A549 (cell line): ENCODE measurements around the gene NAPA. TPM values are rescaled to one million over a fixed set of nuclear protein-coding genes. Genes with fewer than 3 reads are reported as not detected.

ENCODE experiments used
- ATAC-seq, 2 experiments: fragments of 200-7000 bp in 1 of 2; fragments of >200 bp in 1 of 2; cut with Nextera tagmentation in 1 of 2; cut with Tn5 transposase in 1 of 2; 3 replicates each; pipeline versions ENCODE4 v1.8.0 to v1.9.1; 2018 to 2020; ENCODE audit warnings: mild to moderate bottlenecking in 1 of 2, moderate library complexity in 1 of 2
- CTCF ChIA-PET: fragments of 300-600 bp; sonication (Branson Sonifier 250); formaldehyde crosslinking; extraction: SDS; loops from one replicate; lab custom pipeline; 2021; ENCODE audit warnings: antibody characterized with exemption, inconsistent platforms; lab: Yijun Ruan, JAX
- POLR2A ChIA-PET: fragments of 350-600 bp; formaldehyde crosslinking; extraction: SDS; loops from one replicate; lab custom pipeline; 2021; ENCODE audit warnings: antibody characterized with exemption, inconsistent platforms; lab: Yijun Ruan, JAX
- DNase-seq, 2 experiments: peaks; one replicate each; pipeline versions ENCODE4 v3.0.0 to v3.0.0-alpha.2; 2011 to 2016; ENCODE audit warnings: low read depth in 1 of 2, low spot score in 1 of 2
- FAIRE-seq: peaks from 2 replicates; lab custom pipeline; 2011; peaks lifted over from hg19 to GRCh38; lab: Jason Lieb, UNC
- H3K27ac ChIP-seq, 2 experiments: fragments of >200 bp; sonication (Bioruptor Twin); formaldehyde crosslinking; 3 replicates each; pipeline ENCODE4 v1.5.1; 2016 to 2017
- H3K4me1 ChIP-seq: fragments of >200 bp; sonication (Bioruptor Twin); formaldehyde crosslinking; 3 replicates; pipeline ENCODE4 v1.6.1; 2016
- H3K4me2 ChIP-seq: fragments of >200 bp; sonication (Bioruptor Twin); formaldehyde crosslinking; 3 replicates; pipeline ENCODE4 v1.6.1; 2016
- H3K4me3 ChIP-seq: fragments of >200 bp; sonication (Bioruptor Twin); formaldehyde crosslinking; 3 replicates; pipeline ENCODE4 v1.5.1; 2016
- H3K9me3 ChIP-seq: fragments of >200 bp; sonication (Bioruptor Twin); formaldehyde crosslinking; 3 replicates; pipeline ENCODE4 v1.6.1; 2016
- BHLHE40 ChIP-seq: IDR thresholded peaks from 2 replicates; pipeline ENCODE4 v1.6.1; 2012; ENCODE audit warnings: low read depth, low read length, inconsistent platforms
- CHD4 ChIP-seq: fragments of 200-600 bp; sonication (generic); IDR thresholded peaks from 2 replicates; pipeline ENCODE4 v1.6.1; 2016; ENCODE audit warnings: antibody characterized with exemption, mild to moderate bottlenecking, borderline replicate concordance
- CTCF ChIP-seq: fragments of >200 bp; sonication (Bioruptor Twin); formaldehyde crosslinking; IDR thresholded peaks from 3 replicates; pipeline ENCODE4 v1.5.1; 2016
- EHF ChIP-seq: fragments of 250-450 bp; sonication (Bioruptor Pico); IDR thresholded peaks from 2 replicates; pipeline ENCODE4 v1.5.0; 2020; ENCODE audit warnings: mild to moderate bottlenecking
- EHMT2 ChIP-seq: fragments of 200-600 bp; sonication (generic); IDR thresholded peaks from 2 replicates; pipeline ENCODE4 v1.6.1; 2016; ENCODE audit warnings: antibody characterized with exemption, low read depth, mild to moderate bottlenecking, moderate library complexity
- EP300 ChIP-seq, 2 experiments: fragments of >200 bp; sonication (Bioruptor Twin); formaldehyde crosslinking; IDR thresholded peaks; 2 replicates in 1 of 2; 3 replicates in 1 of 2; pipeline ENCODE4 v1.6.1; 2016 to 2017
- FOSL2 ChIP-seq, 2 experiments: fragments of 450-650 bp in 1 of 2; fragments of >200 bp in 1 of 2; sonication (Bioruptor Twin) in 1 of 2; formaldehyde crosslinking; IDR thresholded peaks; 2 replicates each; pipeline versions ENCODE4 v1.5.0 to v1.6.1; 2016 to 2020; ENCODE audit warnings: mild to moderate bottlenecking in 1 of 2, moderate library complexity in 1 of 2
- HEYL ChIP-seq: fragments of 250-450 bp; sonication (Bioruptor Pico); IDR thresholded peaks from 2 replicates; pipeline ENCODE4 v1.8.0; 2021; ENCODE audit warnings: mild to moderate bottlenecking, moderate library complexity
- HOXA7 ChIP-seq: fragments of 250-450 bp; sonication (Bioruptor Pico); IDR thresholded peaks from 2 replicates; pipeline ENCODE4 v1.5.0; 2020; ENCODE audit warnings: mild to moderate bottlenecking, moderate library complexity
- KDM5A ChIP-seq: fragments of 200-600 bp; sonication (generic); IDR thresholded peaks from 2 replicates; pipeline ENCODE4 v1.6.1; 2016; ENCODE audit warnings: antibody characterized with exemption, mild to moderate bottlenecking
- MAFK ChIP-seq: fragments of 450-650 bp; IDR thresholded peaks from 2 replicates; pipeline ENCODE4 v1.6.1; 2014; ENCODE audit not compliant: partially characterized antibody
- MYC ChIP-seq: IDR thresholded peaks from 2 replicates; pipeline ENCODE4 v1.6.1; 2012; ENCODE audit warnings: mild to moderate bottlenecking, inconsistent platforms, low read length, improper control_type of control experiment, borderline replicate concordance
- NPAS2 ChIP-seq: fragments of 250-450 bp; sonication (Bioruptor Pico); IDR thresholded peaks from 2 replicates; pipeline ENCODE4 v1.8.0; 2022; ENCODE audit warnings: mild to moderate bottlenecking, moderate library complexity, borderline replicate concordance
- RAD21 ChIP-seq, 2 experiments: fragments of >200 bp in 1 of 2; sonication (Bioruptor Twin) in 1 of 2; formaldehyde crosslinking in 1 of 2; IDR thresholded peaks in 1 of 2; conservative IDR thresholded peaks in 1 of 2; 2 replicates in 1 of 2; 3 replicates in 1 of 2; pipeline ENCODE4 v1.6.1; 2012 to 2018; ENCODE audit warnings: inconsistent platforms in 1 of 2
- RCOR1 ChIP-seq: fragments of 150-350 bp; IDR thresholded peaks from 2 replicates; pipeline ENCODE4 v1.6.1; 2014; ENCODE audit warnings: antibody characterized with exemption, low read length, low read depth
- RFX5 ChIP-seq: fragments of 450-650 bp; IDR thresholded peaks from 2 replicates; pipeline ENCODE4 v1.7.1; 2014; ENCODE audit warnings: antibody characterized with exemption, mild to moderate bottlenecking, moderate library complexity
- RNF2 ChIP-seq: fragments of 200-600 bp; sonication (generic); IDR thresholded peaks from 2 replicates; pipeline ENCODE4 v1.6.1; 2016; ENCODE audit warnings: low read depth, mild to moderate bottlenecking, antibody characterized with exemption, moderate library complexity, borderline replicate concordance
- SREBF2 ChIP-seq: fragments of 450-650 bp; IDR thresholded peaks from 2 replicates; pipeline ENCODE4 v1.6.1; 2014; ENCODE audit warnings: mild to moderate bottlenecking, moderate library complexity
- USF2 ChIP-seq: fragments of 450-650 bp; IDR thresholded peaks from 2 replicates; pipeline ENCODE4 v1.6.1; 2014; ENCODE audit warnings: antibody characterized with exemption
- ZSCAN20 ChIP-seq: fragments of 250-450 bp; sonication (Bioruptor Pico); IDR thresholded peaks from 2 replicates; pipeline ENCODE4 v1.8.0; 2022; ENCODE audit warnings: mild to moderate bottlenecking, moderate library complexity
- WGBS: methylation state at CpG from one replicate; pipeline ENCODE4 v1.1.6; 2017; ENCODE audit errors: missing lambda C conversion rate; 5-methylcytosine and 5-hydroxymethylcytosine counted together
- polyA plus RNA-seq, 4 experiments: library from polyadenylated mRNA; depleted of rRNA in 3 of 4; stranded (reverse); fragments of >200 nt; fragmentation: RNase III in 1 of 4; extraction: RNeasy Plus Mini Kit Qiagen cat#74134 plus additional on column Dnase treatment in 1 of 4; gene quantifications; 2 replicates in 3 of 4; 3 replicates in 1 of 4; pipeline ENCODE4 v1.2.3, GENCODE V29; 2011 to 2017
- TF ChIP-seq, protein P1 (sequence below): fragments of 250-450 bp; sonication (Bioruptor Pico); IDR thresholded peaks from 2 replicates; pipeline ENCODE4 v1.5.0; 2021; ENCODE audit warnings: mild to moderate bottlenecking, moderate library complexity, borderline replicate concordance
- TF ChIP-seq, protein P2 (sequence below): fragments of >200 bp; sonication (Bioruptor Twin); formaldehyde crosslinking; IDR thresholded peaks from 3 replicates; pipeline ENCODE4 v1.6.1; 2016

Gene NAPA
- polyA plus RNA-seq, 2 of the 4 experiments (the other 2 are of a cell fraction): 69.6 to 101 TPM

DNA sequence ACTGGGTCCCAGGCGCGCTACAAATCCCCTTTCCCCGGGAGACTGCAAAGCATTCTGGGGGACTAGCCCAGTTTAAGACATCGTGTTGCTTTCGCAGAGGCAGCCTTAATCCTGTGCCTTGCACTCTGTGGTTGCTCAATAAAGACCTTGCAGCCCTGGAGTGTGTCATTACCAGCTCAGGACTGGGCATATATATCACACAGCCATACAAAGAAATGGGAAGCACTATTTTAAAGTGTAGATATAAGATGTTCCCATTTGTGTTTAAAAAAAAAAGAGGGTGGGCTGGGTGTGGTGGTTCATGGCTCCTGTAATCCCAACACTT lies 11.1 kb downstream of the NAPA start:
- WGBS: 76% methylated on average over 5 of the region's 5 CpGs
- CTCF ChIA-PET: interaction anchor here (1.4 to 4.4 kb wide), 4 partner anchors 12 to 204 kb away, joined by 6 to 27 read pairs (median 15); partner anchors contain the start of genes KPTN and NAPA
- Histone ChIP-seq H3K4me3 (no peak overlapping the region), H3K9me3 (no peaks in the 10 kb centered on the region), H3K4me1 (no peaks in the 10 kb centered on the region), H3K4me2 (no peak overlapping the region), H3K27ac (no peak overlapping the region)
- DNase-seq (no peak), ATAC-seq (no peak), FAIRE-seq (no peak)
- POLR2A ChIA-PET: no interaction called here
- TF ChIP-seq NPAS2 (CRISPR knock-in tag) (no peak), FOSL2 (IDR thresholded peaks at IDR 0.05) (no peak), FOSL2 (CRISPR knock-in tag; IDR thresholded peaks at IDR 0.05) (no peak), ZSCAN20 (CRISPR knock-in tag) (no peak), RCOR1 (no peak)
- TF ChIP-seq, protein P1, sequence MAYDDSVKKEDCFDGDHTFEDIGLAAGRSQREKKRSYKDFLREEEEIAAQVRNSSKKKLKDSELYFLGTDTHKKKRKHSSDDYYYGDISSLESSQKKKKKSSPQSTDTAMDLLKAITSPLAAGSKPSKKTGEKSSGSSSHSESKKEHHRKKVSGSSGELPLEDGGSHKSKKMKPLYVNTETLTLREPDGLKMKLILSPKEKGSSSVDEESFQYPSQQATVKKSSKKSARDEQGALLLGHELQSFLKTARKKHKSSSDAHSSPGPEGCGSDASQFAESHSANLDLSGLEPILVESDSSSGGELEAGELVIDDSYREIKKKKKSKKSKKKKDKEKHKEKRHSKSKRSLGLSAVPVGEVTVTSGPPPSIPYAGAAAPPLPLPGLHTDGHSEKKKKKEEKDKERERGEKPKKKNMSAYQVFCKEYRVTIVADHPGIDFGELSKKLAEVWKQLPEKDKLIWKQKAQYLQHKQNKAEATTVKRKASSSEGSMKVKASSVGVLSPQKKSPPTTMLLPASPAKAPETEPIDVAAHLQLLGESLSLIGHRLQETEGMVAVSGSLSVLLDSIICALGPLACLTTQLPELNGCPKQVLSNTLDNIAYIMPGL (CRISPR knock-in tag): no peak

DNA sequence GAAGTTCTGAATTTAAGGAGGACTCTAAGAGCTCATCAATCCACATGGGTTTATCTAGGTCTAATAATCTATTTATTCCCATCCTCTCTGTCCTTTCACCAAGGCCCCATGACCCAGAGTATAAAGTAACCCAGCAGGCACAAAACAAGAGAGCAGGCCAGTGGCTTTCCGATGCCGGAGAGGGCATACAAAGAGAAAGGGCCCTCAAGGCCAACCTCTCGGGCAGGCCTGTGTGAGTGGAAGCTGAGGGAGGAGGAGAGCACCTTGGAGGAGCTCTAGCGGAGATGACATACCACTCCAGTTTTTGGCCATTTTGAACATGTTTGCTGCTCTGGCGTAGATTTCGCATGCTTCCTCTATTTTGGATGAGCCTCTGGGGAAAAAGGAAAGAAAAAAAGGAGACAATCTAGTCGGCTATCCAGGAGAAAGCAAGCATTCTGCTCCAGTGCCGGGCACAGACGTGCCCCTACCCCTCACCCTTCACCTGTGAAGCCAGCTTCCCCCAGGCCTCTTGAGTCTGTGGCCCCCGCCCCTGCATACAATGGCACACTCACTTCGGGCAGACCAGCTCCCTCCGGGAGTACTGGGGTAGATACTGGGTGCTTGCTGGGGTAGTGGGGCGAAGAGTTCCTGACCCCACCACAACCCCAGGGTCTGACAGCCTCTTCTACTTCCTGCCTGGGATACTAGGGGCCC lies 11.6 kb downstream of the NAPA start:
- ChIA-PET POLR2A (no interaction called here), CTCF (interaction anchor here (0.9 to 4.4 kb wide), 6 partner anchors 10 to 204 kb away, joined by 3 to 27 read pairs (median 10); partner anchors contain the start of genes KPTN and NAPA)
- H3K4me1 ChIP-seq: no peaks in the 10 kb centered on the region
- ATAC-seq: no peak
- no peak for DNase-seq
- TF ChIP-seq RFX5 (no peak), BHLHE40 (no peak), EP300 (IDR thresholded peaks at IDR 0.05) (no peak), RAD21 (conservative IDR thresholded peaks at IDR 0.05 in 1 of 2, IDR thresholded peaks at IDR 0.05 in 1 of 2) (no peak), EHF (CRISPR knock-in tag) (no peak), CHD4 (no peak), MYC (no peak)
- TF ChIP-seq, protein P1 (CRISPR knock-in tag): no peak
- H3K4me2 ChIP-seq: no peak overlapping the region
- FAIRE-seq: no peak
- WGBS: 89% methylated on average over 13 of the region's 13 CpGs
- no peak overlapping the region for H3K27ac ChIP-seq
- H3K9me3 ChIP-seq: no peaks in the 10 kb centered on the region
- H3K4me3 ChIP-seq: no peak overlapping the region

GRCh38 chr19:47499863-47500830 lies 14.7 kb downstream of the NAPA start:
- POLR2A ChIA-PET: no interaction called here
- Histone ChIP-seq H3K4me3 (no peak overlapping the region), H3K4me1 (no peaks in the 10 kb centered on the region), H3K9me3 (no peaks in the 10 kb centered on the region), H3K27ac (no peak overlapping the region), H3K4me2 (no peak overlapping the region)
- DNase-seq: no peak
- 93% methylated on average over 32 of the region's 32 CpGs for WGBS
- FAIRE-seq: peak; percentile 18
- CTCF ChIA-PET: interaction anchor here (0.6 to 9.7 kb wide), 12 partner anchors 9 to 215 kb away, joined by 3 to 52 read pairs (median 7); partner anchors contain the start of genes EHD2, KPTN and NAPA
- no peak for ATAC-seq
- TF ChIP-seq HEYL (CRISPR knock-in tag) (no peak), RNF2 (no peak), HOXA7 (CRISPR knock-in tag) (no peak), EHMT2 (no peak), USF2 (no peak), MAFK (no peak), BHLHE40 (no peak), SREBF2 (no peak), KDM5A (no peak), CTCF (no peak)
- TF ChIP-seq, protein P2, sequence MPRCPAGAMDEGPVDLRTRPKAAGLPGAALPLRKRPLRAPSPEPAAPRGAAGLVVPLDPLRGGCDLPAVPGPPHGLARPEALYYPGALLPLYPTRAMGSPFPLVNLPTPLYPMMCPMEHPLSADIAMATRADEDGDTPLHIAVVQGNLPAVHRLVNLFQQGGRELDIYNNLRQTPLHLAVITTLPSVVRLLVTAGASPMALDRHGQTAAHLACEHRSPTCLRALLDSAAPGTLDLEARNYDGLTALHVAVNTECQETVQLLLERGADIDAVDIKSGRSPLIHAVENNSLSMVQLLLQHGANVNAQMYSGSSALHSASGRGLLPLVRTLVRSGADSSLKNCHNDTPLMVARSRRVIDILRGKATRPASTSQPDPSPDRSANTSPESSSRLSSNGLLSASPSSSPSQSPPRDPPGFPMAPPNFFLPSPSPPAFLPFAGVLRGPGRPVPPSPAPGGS: no peak
